Loucy (cell line): Measurements from ENCODE around the gene EIF3A.

Experiments
- H2AFZ ChIP-seq: fragments of 200-600 bp; sonication (generic); 2 replicates; pipeline ENCODE4 v1.6.0; 2016; ENCODE audit warnings: antibody characterized with exemption, mild to moderate bottlenecking, low read length, moderate library complexity
- H3F3A ChIP-seq: fragments of 200-600 bp; 2 replicates; pipeline ENCODE4 v1.6.0; 2016; ENCODE audit warnings: antibody characterized with exemption, low read depth, mild to moderate bottlenecking
- H3K27me3 ChIP-seq: fragments of 200-600 bp; sonication (generic); 2 replicates; pipeline ENCODE4 v1.6.1; 2014; ENCODE audit warnings: low read length, mild to moderate bottlenecking; ENCODE audit not compliant: insufficient read depth, poor library complexity, severe bottlenecking
- H3K36me3 ChIP-seq: fragments of 200-600 bp; sonication (generic); 2 replicates; pipeline ENCODE4 v1.6.1; 2016; ENCODE audit warnings: low read length; ENCODE audit not compliant: insufficient read depth
- H3K4me1 ChIP-seq: fragments of 200-600 bp; sonication (generic); 2 replicates; pipeline ENCODE4 v1.5.1; 2014; ENCODE audit warnings: low read length, mild to moderate bottlenecking; ENCODE audit not compliant: insufficient read depth, poor library complexity, severe bottlenecking
- H3K4me2 ChIP-seq: fragments of 200-600 bp; sonication (generic); 2 replicates; pipeline ENCODE4 v1.6.0; 2014; ENCODE audit warnings: antibody characterized with exemption, low read length, low read depth, mild to moderate bottlenecking; ENCODE audit not compliant: poor library complexity, severe bottlenecking
- H3K4me3 ChIP-seq: fragments of 200-600 bp; sonication (generic); 2 replicates; pipeline ENCODE4 v1.5.1; 2014; ENCODE audit warnings: low read length, mild to moderate bottlenecking, mixed read lengths; ENCODE audit not compliant: poor library complexity, severe bottlenecking
- H3K79me2 ChIP-seq: fragments of 200-600 bp; sonication (generic); 2 replicates; pipeline ENCODE4 v1.6.1; 2014; ENCODE audit warnings: low read length; ENCODE audit not compliant: insufficient read depth
- H3K9ac ChIP-seq: fragments of 200-600 bp; sonication (generic); 2 replicates; pipeline ENCODE4 v1.6.0; 2014; ENCODE audit warnings: mild to moderate bottlenecking, low read depth, low read length, moderate library complexity; ENCODE audit not compliant: poor library complexity, severe bottlenecking
- H3K9me2 ChIP-seq: fragments of 200-600 bp; sonication (generic); replicated peaks from 2 replicates; pipeline ENCODE4 v1.6.1; 2016; ENCODE audit warnings: low read depth, low read length, mixed read lengths
- H3K9me3 ChIP-seq: fragments of 200-600 bp; sonication (generic); 2 replicates; pipeline ENCODE4 v1.6.1; 2014; ENCODE audit warnings: mild to moderate bottlenecking, antibody characterized with exemption, low read length, low read depth; ENCODE audit not compliant: insufficient read depth
- H4K20me1 ChIP-seq: fragments of 200-600 bp; sonication (generic); 2 replicates; pipeline ENCODE4 v1.6.0; 2014; ENCODE audit warnings: antibody characterized with exemption, low read length, mild to moderate bottlenecking; ENCODE audit not compliant: insufficient read depth, poor library complexity, severe bottlenecking
- CTCF ChIP-seq: fragments of 200-600 bp; sonication (generic); conservative IDR thresholded peaks from 2 replicates; pipeline ENCODE4 v1.5.1; 2014; ENCODE audit warnings: mild to moderate bottlenecking, antibody characterized with exemption, low read length
- EZH2phosphoT487 ChIP-seq: fragments of 200-600 bp; IDR thresholded peaks from 2 replicates; pipeline ENCODE4 v1.6.1; 2018; ENCODE audit warnings: antibody characterized with exemption, mild to moderate bottlenecking, moderate library complexity, borderline replicate concordance

The EIF3A gene

DNA sequence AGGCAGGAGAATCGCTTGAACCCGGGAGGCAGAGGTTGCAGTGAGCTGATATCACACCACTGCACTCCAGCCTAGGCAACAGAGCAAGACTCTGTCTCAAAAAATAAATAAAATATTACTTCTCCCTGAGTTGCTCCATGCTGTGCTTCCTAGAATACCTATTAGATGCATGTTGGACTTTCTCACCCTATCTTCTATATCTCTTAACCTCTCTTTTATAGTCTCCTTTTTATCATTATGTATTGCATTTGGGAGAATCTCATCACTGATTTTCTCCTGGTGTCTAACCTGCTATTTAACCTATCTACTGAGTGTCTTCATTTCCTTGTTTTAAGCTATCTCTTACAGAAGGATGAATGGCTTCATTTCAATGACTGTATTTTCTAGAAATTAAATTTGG lies 83.2 kb downstream of the EIF3A start:
- Histone ChIP-seq H2AFZ (no peak overlapping the region), H3K9ac (no peak overlapping the region), H3K9me2 (no peaks in the 10 kb centered on the region), H3K4me2 (no peak overlapping the region), H3K79me2 (no peaks in the 10 kb centered on the region), H3K4me3 (no peak overlapping the region), H3K4me1 (no peaks in the 10 kb centered on the region), H3K27me3 (no peaks in the 10 kb centered on the region), H4K20me1 (no peaks in the 10 kb centered on the region), H3F3A (no peaks in the 10 kb centered on the region), H3K9me3 (no peaks in the 10 kb centered on the region), H3K36me3 (no peaks in the 10 kb centered on the region)
- TF ChIP-seq CTCF, result no peak
- no peak for TF ChIP-seq EZH2phosphoT487

DNA sequence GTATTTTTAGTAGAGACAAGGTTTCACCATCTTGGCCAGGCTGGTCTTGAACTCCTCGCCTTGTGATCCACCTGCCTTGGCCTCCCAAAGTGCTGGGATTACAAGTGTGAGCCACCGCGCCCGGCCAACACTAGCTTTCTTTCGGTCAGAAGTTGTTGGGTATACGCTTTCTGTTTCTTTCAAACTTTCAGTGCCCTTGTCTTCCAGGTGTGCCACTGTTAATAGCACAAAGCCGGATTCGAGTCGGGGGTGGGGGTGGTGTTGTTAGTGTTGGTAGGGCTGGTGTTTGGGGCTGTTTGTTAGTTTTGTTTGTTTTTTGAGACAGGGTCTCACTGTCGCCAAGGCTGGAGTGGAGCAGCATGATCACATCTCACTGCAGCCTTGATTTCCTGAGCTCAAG lies 84.9 kb downstream of the EIF3A start:
- no peaks in the 10 kb centered on the region for H3K9me2 ChIP-seq
- H3K4me2 ChIP-seq, result no peak overlapping the region
- H3K4me1 ChIP-seq, result no peaks in the 10 kb centered on the region
- H3K79me2 ChIP-seq, result no peaks in the 10 kb centered on the region
- TF ChIP-seq EZH2phosphoT487, result no peak
- TF ChIP-seq CTCF, result no peak
- H4K20me1 ChIP-seq, result no peaks in the 10 kb centered on the region
- no peaks in the 10 kb centered on the region for H3K36me3 ChIP-seq
- H3K4me3 ChIP-seq, result no peak overlapping the region
- no peaks in the 10 kb centered on the region for H3K27me3 ChIP-seq
- no peaks in the 10 kb centered on the region for H3F3A ChIP-seq
- no peaks in the 10 kb centered on the region for H3K9me3 ChIP-seq
- no peak overlapping the region for H3K9ac ChIP-seq
- no peak overlapping the region for H2AFZ ChIP-seq

GRCh38 chr10:118994321-118994720 lies 86.3 kb downstream of the EIF3A start:
- no peaks in the 10 kb centered on the region for H3K79me2 ChIP-seq
- no peaks in the 10 kb centered on the region for H3K9me2 ChIP-seq
- no peaks in the 10 kb centered on the region for H3K4me1 ChIP-seq
- H3K27me3 ChIP-seq, result no peaks in the 10 kb centered on the region
- no peaks in the 10 kb centered on the region for H3K9me3 ChIP-seq
- no peaks in the 10 kb centered on the region for H4K20me1 ChIP-seq
- H3K4me3 ChIP-seq, result no peak overlapping the region
- H3K9ac ChIP-seq, result no peak overlapping the region
- no peaks in the 10 kb centered on the region for H3F3A ChIP-seq
- H3K4me2 ChIP-seq, result no peak overlapping the region
- H3K36me3 ChIP-seq, result no peaks in the 10 kb centered on the region
- H2AFZ ChIP-seq, result no peak overlapping the region
- TF ChIP-seq EZH2phosphoT487, result no peak
- TF ChIP-seq CTCF, result no peak
